Colonic mucosa (tissue), 4 donors: Measurements from ENCODE around the gene LST1. TPM values are rescaled to one million over a fixed set of nuclear protein-coding genes. Genes with fewer than 3 reads are reported as not detected.

ENCODE experiments used
- DNase-seq: peaks from one replicate; pipeline ENCODE4 v3.0.0-alpha.2; 2020
- H3K27ac ChIP-seq: fragments of 200-600 bp; one replicate; pipeline ENCODE4 v1.8.0; 2021
- H3K27me3 ChIP-seq: fragments of 200-600 bp; one replicate; pipeline ENCODE4 v1.8.0; 2021
- H3K36me3 ChIP-seq: fragments of 200-600 bp; one replicate; pipeline ENCODE4 v1.8.0; 2021
- H3K4me1 ChIP-seq: fragments of 200-600 bp; one replicate; pipeline ENCODE4 v1.8.0; 2021; ENCODE audit warnings: mild to moderate bottlenecking
- H3K4me3 ChIP-seq: fragments of 200-600 bp; one replicate; pipeline ENCODE4 v1.8.0; 2021
- H3K9ac ChIP-seq, 2 donors: one replicate each; pipeline ENCODE4 v1.7.0; 2013; ENCODE audit warnings: control low read depth in 2 of 2, low read depth in 2 of 2, low read length in 2 of 2
- H3K9me3 ChIP-seq: fragments of 200-600 bp; one replicate; pipeline ENCODE4 v1.8.0; 2021
- CTCF ChIP-seq: fragments of 200-600 bp; IDR thresholded peaks from one replicate; pipeline ENCODE4 v1.8.0; 2022; ENCODE audit warnings: antibody characterized with exemption, mild to moderate bottlenecking
- intact Hi-C: fragments of 100-400 bp; cut with DNase I; formaldehyde crosslinking; loops from one replicate; pipeline ENCODE4 v1.14.1; 2022
- total RNA-seq, 2 donors: library from RNA; stranded (reverse); fragmentation: NEBNext Ultra II Directional in 1 of 2; extraction: Animal tissue kit (Norgen Biotek cat#: 25700) in 1 of 2; gene quantifications; one replicate each; pipeline ENCODE4 v1.2.1, GENCODE V29; 2021
- donor health status: healthy.
- donor health status: DM: no; HTN: no; CAD: no.
- donor health status: DM: no; HTN: no; CAD: no.

The LST1 gene
- 1 to 10 TPM; 4.8 to 9.2 TPM for total RNA-seq

GRCh38 chr6:31586008-31586407 lies at the start of gene LST1:
LST1 (plus strand) TSS chr6:31586277; CDS start chr6:31587300, 1,023 bp downstream.
- no peaks in the 10 kb centered on the region for H3K36me3 ChIP-seq
- peak within 1 kb of the TSS; percentile 47 for H3K27ac ChIP-seq
- H3K27me3 ChIP-seq, result no peaks in the 10 kb centered on the region
- no peak for TF ChIP-seq CTCF
- no peaks in the 10 kb centered on the region for H3K9me3 ChIP-seq
- no peaks in the 10 kb centered on the region for H3K4me1 ChIP-seq
- peak within 1 kb of the TSS; percentile 7 for H3K4me3 ChIP-seq
- no peak for DNase-seq
- H3K9ac ChIP-seq, result peak within 1 kb of the TSS; percentile 4 to 7
- intact Hi-C loops, result no loop called here

- H3K27ac ChIP-seq, result no peak overlapping the region
- no peak for TF ChIP-seq CTCF
- no peaks in the 10 kb centered on the region for H3K27me3 ChIP-seq
- no peaks in the 10 kb centered on the region for H3K9me3 ChIP-seq
- no peak for DNase-seq
- H3K9ac ChIP-seq, result peak overlapping the region in 1 of 2 donors; percentile 1
- H3K36me3 ChIP-seq, result peaks cover 34% of the 10 kb centered on the region
- H3K4me1 ChIP-seq, result peaks cover 11% of the 10 kb centered on the region
- H3K4me3 ChIP-seq, result no peak overlapping the region
- intact Hi-C loops, result no loop called here
Measured at GRCh38 chr6:31538805-31539400, 47.2 kb upstream of the LST1 start.

- H3K27ac ChIP-seq, result peak overlapping the region; percentile 95
- intact Hi-C loops, result loop anchor here (10.0 kb wide), 1 partner anchor 46 kb away; the partner anchor contains the start of gene MICB
- H3K9me3 ChIP-seq, result no peaks in the 10 kb centered on the region
- peaks cover 11% of the 10 kb centered on the region for H3K4me1 ChIP-seq
- H3K36me3 ChIP-seq, result peaks cover 17% of the 10 kb centered on the region
- H3K9ac ChIP-seq, result peak overlapping the region; percentile 72 to 85
- H3K27me3 ChIP-seq, result no peaks in the 10 kb centered on the region
- no peak for TF ChIP-seq CTCF
- DNase-seq, result no peak
- peak overlapping the region; percentile 72 for H3K4me3 ChIP-seq
Measured at GRCh38 chr6:31540640-31541039, 45.4 kb upstream of the LST1 start.

GRCh38 chr6:31541059-31541657 lies 44.9 kb upstream of the LST1 start:
- Histone ChIP-seq H3K4me1 (peaks cover 11% of the 10 kb centered on the region), H3K36me3 (peaks cover 12% of the 10 kb centered on the region), H3K27me3 (no peaks in the 10 kb centered on the region), H3K27ac (peak overlapping the region; percentile 95), H3K4me3 (peak overlapping the region; percentile 72), H3K9ac (peak overlapping the region; percentile 72 to 85), H3K9me3 (no peaks in the 10 kb centered on the region)
- intact Hi-C loops, result loop anchor here (10.0 kb wide), 1 partner anchor 46 kb away; the partner anchor contains the start of gene MICB
- TF ChIP-seq CTCF, result no peak
- peak; percentile 73 for DNase-seq

GRCh38 chr6:31541658-31542521 lies 44.2 kb upstream of the LST1 start, which contains the start of gene DDX39B:
DDX39B (minus strand) TSS chr6:31542003; CDS start chr6:31540532, 1,471 bp downstream.
- H3K9me3 ChIP-seq, result no peaks in the 10 kb centered on the region
- H3K4me3 ChIP-seq, result peak within 1 kb of the TSS; percentile 72
- H3K36me3 ChIP-seq, result peaks cover 11% of the 10 kb centered on the region
- peak within 1 kb of the TSS; percentile 77 to 85 for H3K9ac ChIP-seq
- no peaks in the 10 kb centered on the region for H3K27me3 ChIP-seq
- H3K27ac ChIP-seq, result peak within 1 kb of the TSS; percentile 95
- TF ChIP-seq CTCF, result no peak
- intact Hi-C loops, result loop anchor here (10.0 kb wide), 1 partner anchor 47 kb away; the partner anchor contains the start of gene MICB
- peak; percentile 96 for DNase-seq
- peaks cover 11% of the 10 kb centered on the region for H3K4me1 ChIP-seq
